Measurements from ENCODE around the gene ITLN1.
"Not testable (repeated sequence)": the region's sequence is repeated elsewhere in the genome, so short reads cannot be mapped to it uniquely, and the experiment has no call there.

The ITLN1 gene

GRCh38 chr1:160877221-160877620, 7.8 kb downstream of the ITLN1 start:
- no peak overlapping the region for H3K27ac ChIP-seq
- TF ChIP-seq CTCF (conservative IDR thresholded peaks at IDR 0.05), result no peak

DNA sequence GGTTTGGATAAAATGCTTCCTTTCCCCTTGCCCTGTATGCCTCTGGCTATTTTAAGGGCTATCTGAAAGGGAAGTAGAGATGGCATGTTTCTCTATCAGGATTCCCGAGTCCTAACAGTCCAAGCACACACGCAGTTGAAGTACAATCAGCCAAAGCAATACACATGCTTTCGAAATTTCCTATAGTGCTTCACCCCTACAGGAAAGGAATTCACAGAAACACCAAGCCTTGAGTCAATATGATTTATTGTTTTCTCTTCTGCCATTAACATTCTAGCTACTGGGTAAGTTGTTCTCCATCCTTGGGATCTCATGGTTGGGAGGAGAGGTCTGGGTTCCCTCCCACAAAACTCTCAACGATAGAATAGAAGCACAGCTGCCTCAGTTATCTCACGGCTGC, 8.7 kb downstream of the ITLN1 start:
- TF ChIP-seq CTCF (conservative IDR thresholded peaks at IDR 0.05), result no peak
- H3K27ac ChIP-seq, result no peak overlapping the region

GRCh38 chr1:160875591-160875990, 9.4 kb downstream of the ITLN1 start:
- not testable (repeated sequence) for H3K27ac ChIP-seq

GRCh38 chr1:160874935-160875334, 10.0 kb downstream of the ITLN1 start:
- no peak overlapping the region for H3K27ac ChIP-seq
- no peak for TF ChIP-seq CTCF (conservative IDR thresholded peaks at IDR 0.05)

- TF ChIP-seq CTCF (conservative IDR thresholded peaks at IDR 0.05), result no peak
- no peak overlapping the region for H3K27ac ChIP-seq
These were observed 16.8 kb downstream of the ITLN1 start for GRCh38 chr1:160868141-160868540.

- H3K27ac ChIP-seq, result not testable (repeated sequence)
These were observed 17.3 kb downstream of the ITLN1 start for GRCh38 chr1:160867651-160868050.

- no peak overlapping the region for H3K27ac ChIP-seq
- TF ChIP-seq CTCF (conservative IDR thresholded peaks at IDR 0.05), result no peak
These were observed 18.2 kb downstream of the ITLN1 start for GRCh38 chr1:160866695-160867260.

- no peak overlapping the region for H3K27ac ChIP-seq
These were observed 18.8 kb downstream of the ITLN1 start for GRCh38 chr1:160866001-160866694.

More at GRCh38 chr1:160866001-160866694, 18.8 kb downstream of the ITLN1 start:
- TF ChIP-seq CTCF (conservative IDR thresholded peaks at IDR 0.05), result no peak

Measured in VCaP (cell line).